HCT116 (cell line): ENCODE measurements around the gene RHEX. TPM values are rescaled to one million over a fixed set of nuclear protein-coding genes. Genes with fewer than 3 reads are reported as not detected.
"Not testable (repeated sequence)": the region's sequence is repeated elsewhere in the genome, so short reads cannot be mapped to it uniquely, and the experiment has no call there.

Experiments used
- ATAC-seq: fragments of 200-7000 bp; cut with Tn5 transposase; 2 replicates; pipeline ENCODE4 v1.9.1; 2020; ENCODE audit warnings: mild to moderate bottlenecking, moderate library complexity
- Bru-seq: library from RNA; stranded (reverse); fragments of 400-500 nt; gene quantifications from one replicate; lab custom pipeline; 2021; lab: Mats Ljungman, UMichigan
- BruChase-seq, 2 experiments: library from RNA; stranded (reverse); fragments of 400-500 nt; gene quantifications; one replicate each; lab custom pipeline; 2021; lab: Mats Ljungman, UMichigan
- BruUV-seq: library from RNA; stranded (reverse); fragments of 400-500 nt; replicated peaks from 2 replicates; lab custom pipeline; 2021; lab: Mats Ljungman, UMichigan
- CTCF ChIA-PET: fragments of 300-600 bp; sonication (Branson Sonifier 250); formaldehyde crosslinking; loops from one replicate; lab custom pipeline; 2021; ENCODE audit warnings: antibody characterized with exemption; lab: Charles Lee
- POLR2A ChIA-PET: fragments of 300-600, 350-600 bp; sonication (Branson Sonifier 250); formaldehyde crosslinking; loops from one replicate; lab custom pipeline; 2021; ENCODE audit warnings: antibody characterized with exemption; lab: Charles Lee
- RAD21 ChIA-PET, 2 experiments: fragments of 300-600 bp; sonication (Branson Sonifier 250); formaldehyde crosslinking; loops; one replicate each; lab custom pipeline; 2023; ENCODE audit warnings: low total read pairs in 2 of 2; ENCODE audit not compliant: uncharacterized antibody in 2 of 2, unreplicated experiment in 2 of 2, low non-redundant PET in 1 of 2; lab: Charles Lee
- DNase-seq: peaks from one replicate; pipeline ENCODE4 v3.0.0-alpha.2; 2010; ENCODE audit warnings: low read depth, low spot score
- H2AFZ ChIP-seq: fragments of 200-600 bp; shearing (Covaris generic), sonication (generic); 2 replicates; pipeline ENCODE4 v1.6.1; 2017; ENCODE audit warnings: low read depth, mixed run types, mixed read lengths, antibody characterized with exemption, low read length; ENCODE audit not compliant: poor library complexity, severe bottlenecking
- H3K27ac ChIP-seq: 2 replicates; pipeline ENCODE4 v1.5.1; 2012; ENCODE audit warnings: low read depth, low read length
- H3K27me3 ChIP-seq: fragments of 200-600 bp; sonication (generic); 2 replicates; pipeline ENCODE4 v1.6.1; 2016; ENCODE audit warnings: mixed run types, low read length, mixed read lengths; ENCODE audit not compliant: insufficient read depth
- H3K36me3 ChIP-seq, 2 experiments: fragments of 200-500 bp in 1 of 2; fragments of 200-600 bp in 1 of 2; sonication (Bioruptor generic) in 1 of 2; sonication (generic) in 1 of 2; 2 replicates each; pipeline versions ENCODE4 v1.5.1 to v1.6.1; 2014 to 2016; ENCODE audit warnings: low read length in 2 of 2, inconsistent platforms in 1 of 2, mixed read lengths in 1 of 2, mixed run types in 1 of 2; ENCODE audit not compliant: insufficient read depth in 2 of 2, control insufficient read depth in 1 of 2
- H3K4me1 ChIP-seq, 2 experiments: fragments of 200-600 bp in 1 of 2; sonication (generic) in 1 of 2; 2 replicates each; pipeline versions ENCODE4 v1.5.1 to v1.6.1; 2012 to 2017; ENCODE audit warnings: low read length in 2 of 2, inconsistent platforms in 1 of 2, mild to moderate bottlenecking in 1 of 2, mixed read lengths in 1 of 2, mixed run types in 1 of 2, moderate library complexity in 1 of 2; ENCODE audit not compliant: insufficient read depth in 2 of 2, control insufficient read depth in 1 of 2
- H3K4me2 ChIP-seq: fragments of 200-600 bp; sonication (generic); 2 replicates; pipeline ENCODE4 v1.6.1; 2017; ENCODE audit warnings: mixed run types, low read length, mixed read lengths
- H3K4me3 ChIP-seq, 2 experiments: fragments of 200-600 bp in 1 of 2; sonication (generic) in 1 of 2; replicated peaks in 1 of 2; 2 replicates each; pipeline ENCODE4 v1.5.1; 2011 to 2016; ENCODE audit warnings: low read length in 2 of 2, control low read depth in 1 of 2, low read depth in 1 of 2, mild to moderate bottlenecking in 1 of 2, mixed read lengths in 1 of 2, mixed run types in 1 of 2
- H3K79me2 ChIP-seq: fragments of 200-600 bp; sonication (generic); 2 replicates; pipeline ENCODE4 v1.6.1; 2017; ENCODE audit warnings: mild to moderate bottlenecking, mixed run types, low read length, moderate library complexity, mixed read lengths; ENCODE audit not compliant: insufficient read depth
- H3K9ac ChIP-seq: fragments of 200-600 bp; sonication (generic); 2 replicates; pipeline ENCODE4 v1.6.1; 2016; ENCODE audit warnings: low read length, mixed read lengths
- H3K9me2 ChIP-seq: fragments of 200-600 bp; sonication (generic), shearing (Covaris generic); 2 replicates; pipeline ENCODE4 v1.6.1; 2017; ENCODE audit warnings: mixed run types, mild to moderate bottlenecking, moderate library complexity; ENCODE audit not compliant: insufficient read depth
- H3K9me3 ChIP-seq, 2 experiments: fragments of 200-500 bp in 1 of 2; fragments of 200-600 bp in 1 of 2; sonication (Bioruptor generic) in 1 of 2; sonication (generic) in 1 of 2; 2 replicates each; pipeline ENCODE4 v1.6.1; 2014 to 2017; ENCODE audit warnings: low read length in 2 of 2, mixed read lengths in 2 of 2, inconsistent platforms in 1 of 2, low read depth in 1 of 2, mild to moderate bottlenecking in 1 of 2, mixed run types in 1 of 2, moderate library complexity in 1 of 2; ENCODE audit not compliant: control insufficient read depth in 1 of 2, insufficient read depth in 1 of 2
- H4K20me1 ChIP-seq: fragments of 200-600 bp; sonication (generic), shearing (Covaris generic); 2 replicates; pipeline ENCODE4 v1.6.1; 2017; ENCODE audit warnings: mixed run types, mild to moderate bottlenecking, moderate library complexity; ENCODE audit not compliant: insufficient read depth
- CBX3 ChIP-seq: IDR thresholded peaks from 2 replicates; pipeline ENCODE4 v1.6.1; 2012; ENCODE audit warnings: low read depth
- EGR1 ChIP-seq: IDR thresholded peaks from 2 replicates; pipeline ENCODE4 v1.6.1; 2012; ENCODE audit warnings: low read depth
- EZH2 ChIP-seq: fragments of 200-600 bp; sonication (generic); IDR thresholded peaks from 2 replicates; pipeline ENCODE4 v1.6.1; 2017; ENCODE audit warnings: antibody characterized with exemption, mixed run types
- EZH2phosphoT487 ChIP-seq: fragments of 200-600 bp; IDR thresholded peaks from 2 replicates; pipeline ENCODE4 v1.6.1; 2018; ENCODE audit warnings: antibody characterized with exemption, borderline replicate concordance
- RAD21 ChIP-seq: IDR thresholded peaks from 2 replicates; pipeline ENCODE4 v1.6.1; 2012; ENCODE audit warnings: low read depth, mild to moderate bottlenecking
- TCF7L2 ChIP-seq: IDR thresholded peaks from 2 replicates; pipeline ENCODE4 v1.7.0; 2011; ENCODE audit warnings: borderline replicate concordance, inconsistent platforms; ENCODE audit not compliant: insufficient read depth, insufficient read length; ENCODE audit errors: extremely low read depth
- ZNF274 ChIP-seq: fragments of 200-500 bp; sonication (Bioruptor generic); IDR thresholded peaks from 2 replicates; pipeline ENCODE4 v1.6.1; 2014; ENCODE audit warnings: mild to moderate bottlenecking, low read depth, low read length, inconsistent platforms
- intact Hi-C: fragments of 100-400 bp; cut with micrococcal nuclease; formaldehyde crosslinking; loops from 2 replicates; pipeline ENCODE4 v1.10.0; 2022
- long read RNA-seq: library from polyadenylated mRNA; unstranded; transcript quantifications from one replicate; pipeline ENCODE4 v2.0.0, GENCODE V29; 2021; ENCODE audit not compliant: unreplicated experiment
- polyA plus RNA-seq: library from polyadenylated mRNA; unstranded; fragments of >200 nt; gene quantifications from 2 replicates; pipeline ENCODE4 v1.2.1, GENCODE V29; 2012; ENCODE audit warnings: missing spikeins
- total RNA-seq: library from RNA; stranded (reverse); gene quantifications from one replicate; pipeline ENCODE4 v1.2.1, GENCODE V29; 2021; ENCODE audit not compliant: unreplicated experiment
- TF ChIP-seq, protein P1 (sequence below): IDR thresholded peaks from 2 replicates; pipeline ENCODE4 v1.6.1; 2012; ENCODE audit warnings: low read depth
- TF ChIP-seq, protein P2 (sequence below): IDR thresholded peaks from 2 replicates; pipeline ENCODE4 v1.6.1; 2011; ENCODE audit warnings: mild to moderate bottlenecking, low read length, moderate library complexity; ENCODE audit not compliant: insufficient replicate concordance; ENCODE audit errors: extremely low read depth

RHEX gene
- total RNA-seq (not detected), Bru-seq, nascent RNA (not detected), BruChase-seq, experiment 1, labeled RNA remaining after a 6-hour chase (not detected), BruChase-seq, experiment 2, labeled RNA remaining after a 2-hour chase (not detected)
- polyA plus RNA-seq: not detected in 2 replicates
- long read RNA-seq: 0 reads

DNA sequence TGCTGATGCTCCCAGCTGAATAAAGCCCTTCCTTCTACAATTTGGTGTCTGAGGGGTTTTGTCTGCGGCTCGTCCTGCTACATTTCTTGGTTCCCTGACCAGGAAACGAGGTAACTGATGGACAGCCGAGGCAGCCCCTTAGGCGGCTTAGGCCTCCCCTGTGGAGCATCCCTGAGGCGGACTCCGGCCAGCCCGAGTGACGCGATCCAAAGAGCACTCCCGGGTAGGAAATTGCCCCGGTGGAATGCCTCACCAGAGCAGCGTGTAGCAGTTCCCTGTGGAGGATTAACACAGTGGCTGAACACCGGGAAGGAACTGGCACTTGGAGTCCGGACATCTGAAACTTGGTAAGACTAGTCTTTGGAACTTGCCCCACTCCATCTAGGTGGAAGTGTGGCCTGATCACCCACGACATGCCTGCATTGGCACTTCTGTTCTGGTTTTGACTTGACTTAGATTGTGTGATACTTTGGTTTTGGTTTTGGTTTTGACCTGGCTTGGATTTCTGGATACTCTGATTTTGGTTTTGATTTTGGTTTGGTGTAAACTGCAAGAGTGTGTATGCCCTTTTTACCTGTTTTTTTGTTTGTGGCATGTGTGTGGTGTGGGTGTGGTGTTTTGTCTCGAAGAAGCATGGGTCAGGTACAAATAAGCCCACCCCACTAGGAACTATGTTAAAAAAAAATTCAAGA lies at the start of gene RHEX:
RHEX (plus strand) TSS at position 255 of the 692 bp plus-strand sequence. CDS start 44,656 bp downstream, outside the sequence.
- H3K4me3 ChIP-seq, H3K79me2 ChIP-seq, H4K20me1 ChIP-seq, H3K27me3 ChIP-seq, H3K36me3 ChIP-seq, H3K4me1 ChIP-seq, intact Hi-C loops, H3K9ac ChIP-seq, DNase-seq, ATAC-seq, RAD21 ChIA-PET, CTCF ChIA-PET, POLR2A ChIA-PET, H2AFZ ChIP-seq, H3K9me2 ChIP-seq, BruUV-seq, H3K27ac ChIP-seq, H3K9me3 ChIP-seq, H3K4me2 ChIP-seq: not testable (repeated sequence)

GRCh38 chr1:206003854-206004800 lies 48.8 kb upstream of the RHEX start:
- Histone ChIP-seq H3K9me2 (no peaks in the 10 kb centered on the region), H3K9ac (no peak overlapping the region), H3K4me3 (no peak overlapping the region), H3K27ac (peak overlapping the region; percentile 2; the same call in 1 of the 2 replicates), H3K9me3 (no peaks in the 10 kb centered on the region), H3K36me3 (no peaks in the 10 kb centered on the region), H4K20me1 (no peaks in the 10 kb centered on the region), H3K4me1 (peaks cover 33 to 47% of the 10 kb centered on the region in 2 experiments), H2AFZ (no peak overlapping the region), H3K79me2 (no peaks in the 10 kb centered on the region), H3K27me3 (no peaks in the 10 kb centered on the region), H3K4me2 (peak overlapping the region; percentile 51)
- ATAC-seq (no peak), DNase-seq (no peak)
- ChIA-PET RAD21 (interaction anchor here in 1 of 2 experiments (0.7 kb wide), 1 partner anchor 92 kb away, joined by 3 read pairs; no protein-coding TSS in a partner anchor), CTCF (interaction anchor here (1.4 kb wide), 1 partner anchor 26 kb away, joined by 5 read pairs; no protein-coding TSS in a partner anchor), POLR2A (no interaction called here)
- no TSS peak for BruUV-seq
- intact Hi-C loops: no loop called here
- TF ChIP-seq, protein P1, sequence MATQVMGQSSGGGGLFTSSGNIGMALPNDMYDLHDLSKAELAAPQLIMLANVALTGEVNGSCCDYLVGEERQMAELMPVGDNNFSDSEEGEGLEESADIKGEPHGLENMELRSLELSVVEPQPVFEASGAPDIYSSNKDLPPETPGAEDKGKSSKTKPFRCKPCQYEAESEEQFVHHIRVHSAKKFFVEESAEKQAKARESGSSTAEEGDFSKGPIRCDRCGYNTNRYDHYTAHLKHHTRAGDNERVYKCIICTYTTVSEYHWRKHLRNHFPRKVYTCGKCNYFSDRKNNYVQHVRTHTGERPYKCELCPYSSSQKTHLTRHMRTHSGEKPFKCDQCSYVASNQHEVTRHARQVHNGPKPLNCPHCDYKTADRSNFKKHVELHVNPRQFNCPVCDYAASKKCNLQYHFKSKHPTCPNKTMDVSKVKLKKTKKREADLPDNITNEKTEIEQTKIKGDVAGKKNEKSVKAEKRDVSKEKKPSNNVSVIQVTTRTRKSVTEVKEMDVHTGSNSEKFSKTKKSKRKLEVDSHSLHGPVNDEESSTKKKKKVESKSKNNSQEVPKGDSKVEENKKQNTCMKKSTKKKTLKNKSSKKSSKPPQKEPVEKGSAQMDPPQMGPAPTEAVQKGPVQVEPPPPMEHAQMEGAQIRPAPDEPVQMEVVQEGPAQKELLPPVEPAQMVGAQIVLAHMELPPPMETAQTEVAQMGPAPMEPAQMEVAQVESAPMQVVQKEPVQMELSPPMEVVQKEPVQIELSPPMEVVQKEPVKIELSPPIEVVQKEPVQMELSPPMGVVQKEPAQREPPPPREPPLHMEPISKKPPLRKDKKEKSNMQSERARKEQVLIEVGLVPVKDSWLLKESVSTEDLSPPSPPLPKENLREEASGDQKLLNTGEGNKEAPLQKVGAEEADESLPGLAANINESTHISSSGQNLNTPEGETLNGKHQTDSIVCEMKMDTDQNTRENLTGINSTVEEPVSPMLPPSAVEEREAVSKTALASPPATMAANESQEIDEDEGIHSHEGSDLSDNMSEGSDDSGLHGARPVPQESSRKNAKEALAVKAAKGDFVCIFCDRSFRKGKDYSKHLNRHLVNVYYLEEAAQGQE: no peak
- no peak for TF ChIP-seq EGR1
- no peak for TF ChIP-seq EZH2phosphoT487
- TF ChIP-seq TCF7L2: no peak
- TF ChIP-seq, protein P2, sequence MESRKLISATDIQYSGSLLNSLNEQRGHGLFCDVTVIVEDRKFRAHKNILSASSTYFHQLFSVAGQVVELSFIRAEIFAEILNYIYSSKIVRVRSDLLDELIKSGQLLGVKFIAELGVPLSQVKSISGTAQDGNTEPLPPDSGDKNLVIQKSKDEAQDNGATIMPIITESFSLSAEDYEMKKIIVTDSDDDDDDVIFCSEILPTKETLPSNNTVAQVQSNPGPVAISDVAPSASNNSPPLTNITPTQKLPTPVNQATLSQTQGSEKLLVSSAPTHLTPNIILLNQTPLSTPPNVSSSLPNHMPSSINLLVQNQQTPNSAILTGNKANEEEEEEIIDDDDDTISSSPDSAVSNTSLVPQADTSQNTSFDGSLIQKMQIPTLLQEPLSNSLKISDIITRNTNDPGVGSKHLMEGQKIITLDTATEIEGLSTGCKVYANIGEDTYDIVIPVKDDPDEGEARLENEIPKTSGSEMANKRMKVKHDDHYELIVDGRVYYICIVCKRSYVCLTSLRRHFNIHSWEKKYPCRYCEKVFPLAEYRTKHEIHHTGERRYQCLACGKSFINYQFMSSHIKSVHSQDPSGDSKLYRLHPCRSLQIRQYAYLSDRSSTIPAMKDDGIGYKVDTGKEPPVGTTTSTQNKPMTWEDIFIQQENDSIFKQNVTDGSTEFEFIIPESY: no peak
- no peak for TF ChIP-seq CBX3
- TF ChIP-seq RAD21: no peak
- TF ChIP-seq ZNF274: no peak
- no peak for TF ChIP-seq EZH2
